DND-41 (cell line): Measurements from ENCODE around the gene ZNF653.

Experiments used
- ATAC-seq: fragments of 200-7000 bp; cut with Tn5 transposase; 3 replicates; pipeline ENCODE4 v1.9.1; 2021; ENCODE audit warnings: low read depth; ENCODE audit not compliant: insufficient read depth
- DNase-seq: peaks from one replicate; pipeline ENCODE4 v3.0.0-alpha.2; 2020
- H2AFZ ChIP-seq: 2 replicates; pipeline ENCODE4 v1.6.0; 2012; ENCODE audit warnings: low read depth, low read length
- H3K27ac ChIP-seq: 2 replicates; pipeline ENCODE4 v1.5.1; 2012; ENCODE audit warnings: low read length, inconsistent platforms
- H3K27me3 ChIP-seq: fragments of 200-600 bp; sonication (generic); 2 replicates; pipeline ENCODE4 v1.6.0; 2012; ENCODE audit warnings: low read length, mild to moderate bottlenecking, inconsistent platforms; ENCODE audit not compliant: insufficient read depth, poor library complexity
- H3K36me3 ChIP-seq: 2 replicates; pipeline ENCODE4 v1.5.1; 2012; ENCODE audit warnings: low read length, inconsistent platforms; ENCODE audit not compliant: insufficient read depth
- H3K4me1 ChIP-seq: 2 replicates; pipeline ENCODE4 v1.5.1; 2012; ENCODE audit warnings: mild to moderate bottlenecking, low read length; ENCODE audit not compliant: insufficient read depth
- H3K4me2 ChIP-seq: 2 replicates; pipeline ENCODE4 v1.6.0; 2012; ENCODE audit warnings: mild to moderate bottlenecking, moderate library complexity, low read length, inconsistent platforms; ENCODE audit not compliant: insufficient read depth
- H3K4me3 ChIP-seq, 2 experiments: fragments of 200-600 bp in 1 of 2; shearing (Covaris generic) in 1 of 2; 2 replicates each; pipeline ENCODE4 v1.5.1; 2012 to 2016; ENCODE audit warnings: inconsistent platforms in 2 of 2, low read length in 2 of 2, mild to moderate bottlenecking in 2 of 2, low read depth in 1 of 2, moderate library complexity in 1 of 2
- H3K79me2 ChIP-seq: 2 replicates; pipeline ENCODE4 v1.6.0; 2012; ENCODE audit warnings: low read length, inconsistent platforms; ENCODE audit not compliant: insufficient read depth
- H3K9ac ChIP-seq: 2 replicates; pipeline ENCODE4 v1.6.0; 2012; ENCODE audit warnings: low read depth, mild to moderate bottlenecking, inconsistent platforms, low read length, moderate library complexity
- H3K9me3 ChIP-seq: 2 replicates; pipeline ENCODE4 v1.5.1; 2012; ENCODE audit warnings: low read length, moderate library complexity, mild to moderate bottlenecking, inconsistent platforms; ENCODE audit not compliant: insufficient read depth, severe bottlenecking
- H4K20me1 ChIP-seq: 2 replicates; pipeline ENCODE4 v1.6.0; 2012; ENCODE audit warnings: low read length; ENCODE audit not compliant: insufficient read depth
- EZH2 ChIP-seq: IDR thresholded peaks from 3 replicates; pipeline ENCODE4 v1.6.1; 2012; ENCODE audit warnings: borderline replicate concordance, low read depth, mild to moderate bottlenecking, moderate library complexity, low read length, inconsistent platforms; ENCODE audit not compliant: severe bottlenecking
- TF ChIP-seq, protein P1 (sequence below): IDR thresholded peaks from 2 replicates; pipeline ENCODE4 v1.5.1; 2012; ENCODE audit warnings: borderline replicate concordance, low read length, moderate library complexity, mild to moderate bottlenecking; ENCODE audit not compliant: poor library complexity, severe bottlenecking; ENCODE audit errors: extremely low read depth

Gene ZNF653

DNA sequence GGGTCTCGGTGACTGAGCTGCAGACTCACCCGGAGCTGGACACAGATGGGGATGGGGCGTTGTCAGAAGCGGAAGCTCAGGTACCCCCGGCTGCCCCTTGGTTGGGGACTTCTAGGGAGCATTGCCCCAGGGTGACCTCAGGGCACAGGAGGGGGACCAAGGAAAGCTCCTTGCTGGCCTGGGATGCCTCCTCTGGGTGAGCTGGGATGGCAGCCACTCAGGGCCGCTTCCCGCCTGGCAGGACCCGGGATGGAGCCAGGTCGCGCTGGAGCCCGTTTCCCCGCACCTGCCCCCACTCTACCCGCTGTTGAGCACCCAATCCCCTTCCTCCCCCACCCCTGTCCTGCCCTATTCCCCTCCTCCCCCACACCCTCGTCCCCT is 59.4 kb downstream of the ZNF653 start:
- H3K27me3 ChIP-seq: no peaks in the 10 kb centered on the region
- peaks cover 9% of the 10 kb centered on the region for H3K79me2 ChIP-seq
- DNase-seq (no peak), ATAC-seq (no peak)
- H3K9me3 ChIP-seq: no peaks in the 10 kb centered on the region
- H3K36me3 ChIP-seq: peaks cover 80% of the 10 kb centered on the region
- no peaks in the 10 kb centered on the region for H3K4me1 ChIP-seq
- peaks cover 24% of the 10 kb centered on the region for H4K20me1 ChIP-seq
- no peak overlapping the region for H3K4me2 ChIP-seq
- H3K27ac ChIP-seq: no peak overlapping the region
- TF ChIP-seq, protein P1, sequence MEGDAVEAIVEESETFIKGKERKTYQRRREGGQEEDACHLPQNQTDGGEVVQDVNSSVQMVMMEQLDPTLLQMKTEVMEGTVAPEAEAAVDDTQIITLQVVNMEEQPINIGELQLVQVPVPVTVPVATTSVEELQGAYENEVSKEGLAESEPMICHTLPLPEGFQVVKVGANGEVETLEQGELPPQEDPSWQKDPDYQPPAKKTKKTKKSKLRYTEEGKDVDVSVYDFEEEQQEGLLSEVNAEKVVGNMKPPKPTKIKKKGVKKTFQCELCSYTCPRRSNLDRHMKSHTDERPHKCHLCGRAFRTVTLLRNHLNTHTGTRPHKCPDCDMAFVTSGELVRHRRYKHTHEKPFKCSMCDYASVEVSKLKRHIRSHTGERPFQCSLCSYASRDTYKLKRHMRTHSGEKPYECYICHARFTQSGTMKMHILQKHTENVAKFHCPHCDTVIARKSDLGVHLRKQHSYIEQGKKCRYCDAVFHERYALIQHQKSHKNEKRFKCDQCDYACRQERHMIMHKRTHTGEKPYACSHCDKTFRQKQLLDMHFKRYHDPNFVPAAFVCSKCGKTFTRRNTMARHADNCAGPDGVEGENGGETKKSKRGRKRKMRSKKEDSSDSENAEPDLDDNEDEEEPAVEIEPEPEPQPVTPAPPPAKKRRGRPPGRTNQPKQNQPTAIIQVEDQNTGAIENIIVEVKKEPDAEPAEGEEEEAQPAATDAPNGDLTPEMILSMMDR: no peak
- TF ChIP-seq EZH2: no peak
- no peak overlapping the region for H2AFZ ChIP-seq
- no peak overlapping the region for H3K9ac ChIP-seq
- H3K4me3 ChIP-seq: no peak overlapping the region

DNA sequence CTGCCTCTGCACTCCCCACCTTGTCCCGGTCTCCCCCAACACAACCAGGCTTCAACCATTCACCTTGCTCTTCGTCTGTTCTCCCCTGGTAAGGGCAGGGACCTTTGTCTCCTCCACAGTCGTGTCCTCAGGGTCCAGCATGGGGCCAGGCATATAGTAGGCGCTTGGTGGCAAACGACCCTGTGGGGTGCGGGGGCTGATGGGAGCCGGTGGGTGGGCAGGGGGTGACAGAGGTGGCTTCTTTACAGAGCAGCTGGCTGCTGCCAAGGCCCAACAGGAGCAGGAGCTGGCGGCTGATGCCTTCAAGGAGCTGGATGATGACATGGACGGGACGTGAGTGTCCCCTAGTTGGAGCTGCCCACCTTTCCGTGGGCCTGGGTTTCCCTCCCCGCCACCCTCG is 60.5 kb downstream of the ZNF653 start:
- H3K79me2 ChIP-seq: peaks cover 16% of the 10 kb centered on the region
- no peak for DNase-seq
- no peak overlapping the region for H3K4me3 ChIP-seq
- no peak for ATAC-seq
- TF ChIP-seq, protein P1: no peak
- TF ChIP-seq EZH2: no peak
- H3K4me2 ChIP-seq: no peak overlapping the region
- H3K36me3 ChIP-seq: peaks cover 86% of the 10 kb centered on the region
- no peaks in the 10 kb centered on the region for H3K9me3 ChIP-seq
- peaks cover 31% of the 10 kb centered on the region for H4K20me1 ChIP-seq
- H3K4me1 ChIP-seq: 0 out of 2 replicates have a peak, but pooled peaks cover 3% of the 10 kb centered on the region
- no peak overlapping the region for H3K27ac ChIP-seq
- H3K9ac ChIP-seq: no peak overlapping the region
- H2AFZ ChIP-seq: no peak overlapping the region
- H3K27me3 ChIP-seq: no peaks in the 10 kb centered on the region

DNA sequence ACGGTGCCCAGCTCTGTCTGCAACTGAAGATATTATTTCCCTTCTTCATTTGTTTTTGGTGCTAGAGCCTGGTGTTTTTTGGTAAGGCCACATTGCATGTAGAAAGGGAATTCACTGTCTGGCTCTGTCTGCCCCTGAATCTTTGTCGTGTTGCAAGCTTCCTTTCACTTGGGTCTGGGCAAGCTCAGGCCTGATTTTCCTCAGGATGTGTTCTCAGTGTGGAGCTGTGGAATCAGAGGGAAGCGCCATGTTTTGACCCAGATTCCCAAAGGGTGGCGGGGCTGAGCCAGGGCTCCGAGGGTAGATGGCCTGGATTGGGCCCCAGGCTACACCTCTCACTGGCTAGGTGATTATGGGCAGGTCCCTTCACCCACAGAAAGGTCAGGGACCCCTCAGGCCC is 61.6 kb downstream of the ZNF653 start:
- DNase-seq: no peak
- Histone ChIP-seq H2AFZ (no peak overlapping the region), H3K27ac (no peak overlapping the region), H3K4me1 (0 out of 2 replicates have a peak, but pooled peaks cover 3% of the 10 kb centered on the region), H3K9me3 (no peaks in the 10 kb centered on the region), H3K9ac (no peak overlapping the region), H3K27me3 (no peaks in the 10 kb centered on the region), H3K79me2 (peaks cover 17% of the 10 kb centered on the region), H3K36me3 (peaks cover 84% of the 10 kb centered on the region), H4K20me1 (peaks cover 31% of the 10 kb centered on the region), H3K4me2 (no peak overlapping the region), H3K4me3 (no peak overlapping the region)
- no peak for ATAC-seq
- TF ChIP-seq, protein P1: no peak
- no peak for TF ChIP-seq EZH2

DNA sequence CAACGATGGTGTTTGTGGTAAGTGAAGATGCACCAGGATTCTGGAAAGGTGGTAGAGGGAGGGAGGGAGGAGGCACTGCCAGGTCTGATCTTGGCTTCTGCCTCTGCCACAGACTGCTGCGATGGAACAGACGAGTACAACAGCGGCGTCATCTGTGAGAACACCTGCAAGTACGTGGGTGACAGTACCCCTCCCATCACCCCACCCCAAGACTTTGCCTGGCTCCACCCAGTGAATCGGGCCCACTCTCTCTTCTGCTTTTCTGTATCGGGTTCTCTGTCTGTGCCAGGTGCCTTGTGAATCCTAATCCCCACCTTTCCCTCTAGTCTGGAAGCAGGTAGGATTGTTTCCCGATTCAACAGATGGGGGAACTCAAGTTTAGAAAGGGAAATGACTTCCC is 67.7 kb downstream of the ZNF653 start:
- no peak overlapping the region for H3K27ac ChIP-seq
- H3K79me2 ChIP-seq: peaks cover 33% of the 10 kb centered on the region
- TF ChIP-seq, protein P1: no peak
- TF ChIP-seq EZH2: no peak
- no peak overlapping the region for H3K9ac ChIP-seq
- no peaks in the 10 kb centered on the region for H3K27me3 ChIP-seq
- no peaks in the 10 kb centered on the region for H3K9me3 ChIP-seq
- peaks cover 62% of the 10 kb centered on the region for H3K36me3 ChIP-seq
- no peak overlapping the region for H3K4me3 ChIP-seq
- no peak overlapping the region for H2AFZ ChIP-seq
- H3K4me1 ChIP-seq: peaks cover 36% of the 10 kb centered on the region
- H4K20me1 ChIP-seq: peaks cover 26% of the 10 kb centered on the region
- ATAC-seq (no peak), DNase-seq (no peak)
- no peak overlapping the region for H3K4me2 ChIP-seq
